ENCODE data around the gene CFDP1. TPM values are rescaled to one million over a fixed set of nuclear protein-coding genes. Genes with fewer than 3 reads are reported as not detected.

CFDP1 gene
- polyA plus RNA-seq, 3 donors, result 12.9 to 23.2 (median 19.0) TPM

GRCh38 chr16:75265911-75266701, 167.2 kb downstream of the CFDP1 start:
- 10% methylated on average over 53 of the region's 62 CpGs for WGBS (ENCODE audit: insufficient coverage)
- Histone ChIP-seq H3K9me3 (replicated peaks in 1 of 2; ENCODE audit: control insufficient read depth in 1 of 2, insufficient read depth in 1 of 2, low read length in 2 of 2) (peaks cover 0 to 4% of the 10 kb centered on the region in 2 donors), H3K27ac (ENCODE audit: low read depth in 1 of 2, low read length in 2 of 2) (no peak overlapping the region), H3K27me3 (ENCODE audit: control insufficient read depth in 2 of 2, insufficient read depth in 2 of 2, low read length in 2 of 2) (peaks cover 27 to 85% of the 10 kb centered on the region in 2 donors), H3K4me2 (replicated peaks; ENCODE audit: extremely low read depth, low read length, poor library complexity, severe bottlenecking) (peak overlapping the region; percentile 67), H2AFZ (ENCODE audit: insufficient read depth, low read depth, low read length, poor library complexity, severe bottlenecking) (peak overlapping the region; percentile 56), H3K36me3 (replicated peaks in 1 of 2; ENCODE audit: control insufficient read depth in 1 of 2, insufficient read depth in 2 of 2, low read length in 2 of 2) (no peaks in the 10 kb centered on the region), H3K9ac (ENCODE audit: insufficient read depth, low read length, poor library complexity, severe bottlenecking) (peak overlapping the region; percentile 43), H4K20me1 (ENCODE audit: insufficient read depth, low read length) (no peaks in the 10 kb centered on the region), H3K79me2 (ENCODE audit: insufficient read depth, low read length) (no peaks in the 10 kb centered on the region), H3K4me3 (replicated peaks in 1 of 3; ENCODE audit: low read depth in 2 of 3, low read length in 3 of 3) (peak overlapping the region; percentile 7 to 64 (median 14)), H3K4me1 (ENCODE audit: control insufficient read depth in 1 of 2, insufficient read depth in 2 of 2, low read length in 2 of 2) (peaks cover 0 to 5% of the 10 kb centered on the region in 2 donors)
- Mint-ChIP-seq H3K36me3 (peaks cover 0 to 1% of the 10 kb centered on the region in 2 donors), H3K27ac (no peak overlapping the region), H3K4me3 (peak overlapping the region; percentile 73 to 86), H3K27me3 (ENCODE audit: low read depth in 3 of 3) (peaks cover 70 to 93% (median 83%) of the 10 kb centered on the region in 3 donors), H3K9me3 (peaks cover 0 to 19% (median 2%) of the 10 kb centered on the region in 7 donors), H3K4me1 (peaks cover 5% of the 10 kb centered on the region)
- no peak for TF ChIP-seq CTCF (IDR thresholded peaks at IDR 0.05)
- intact Hi-C loops (cut with micrococcal nuclease), result no loop called here
- DNase-seq, result peak in 1 of 3 donors; percentile 14

- Histone ChIP-seq H4K20me1 (ENCODE audit: insufficient read depth, low read length) (no peaks in the 10 kb centered on the region), H3K27ac (ENCODE audit: low read depth in 1 of 2, low read length in 2 of 2) (no peak overlapping the region), H3K9me3 (replicated peaks in 1 of 2; ENCODE audit: control insufficient read depth in 1 of 2, insufficient read depth in 1 of 2, low read length in 2 of 2) (peaks cover 0 to 4% of the 10 kb centered on the region in 2 donors), H3K79me2 (ENCODE audit: insufficient read depth, low read length) (no peaks in the 10 kb centered on the region), H2AFZ (ENCODE audit: insufficient read depth, low read depth, low read length, poor library complexity, severe bottlenecking) (peak overlapping the region; percentile 56), H3K9ac (ENCODE audit: insufficient read depth, low read length, poor library complexity, severe bottlenecking) (peak overlapping the region; percentile 43), H3K4me3 (replicated peaks in 1 of 3; ENCODE audit: low read depth in 2 of 3, low read length in 3 of 3) (peak overlapping the region in 1 of 3 experiments; percentile 64), H3K27me3 (ENCODE audit: control insufficient read depth in 2 of 2, insufficient read depth in 2 of 2, low read length in 2 of 2) (peaks cover 26 to 88% of the 10 kb centered on the region in 2 donors), H3K4me2 (replicated peaks; ENCODE audit: extremely low read depth, low read length, poor library complexity, severe bottlenecking) (peak overlapping the region; percentile 67), H3K4me1 (ENCODE audit: control insufficient read depth in 1 of 2, insufficient read depth in 2 of 2, low read length in 2 of 2) (peaks cover 0 to 5% of the 10 kb centered on the region in 2 donors), H3K36me3 (replicated peaks in 1 of 2; ENCODE audit: control insufficient read depth in 1 of 2, insufficient read depth in 2 of 2, low read length in 2 of 2) (no peaks in the 10 kb centered on the region)
- Mint-ChIP-seq H3K27me3 (ENCODE audit: low read depth in 3 of 3) (peaks cover 73 to 95% (median 84%) of the 10 kb centered on the region in 3 donors), H3K4me1 (peaks cover 5% of the 10 kb centered on the region), H3K9me3 (peaks cover 0 to 16% (median 2%) of the 10 kb centered on the region in 7 donors), H3K36me3 (peaks cover 0 to 1% of the 10 kb centered on the region in 2 donors), H3K4me3 (peak overlapping the region; percentile 27 to 65), H3K27ac (no peak overlapping the region)
- 5% methylated on average over 67 of the region's 74 CpGs for WGBS (ENCODE audit: insufficient coverage)
- intact Hi-C loops (cut with micrococcal nuclease), result no loop called here
- DNase-seq, result no peak
- no peak for TF ChIP-seq CTCF (IDR thresholded peaks at IDR 0.05)
Observed at GRCh38 chr16:75264999-75265910, 168.0 kb downstream of the CFDP1 start.

Data from CD14-positive monocyte (primary cell).